A549 treated with Hydrocortisone at 1 μM for 4 hours (cell line): ENCODE measurements around the gene AOC3. TPM values are rescaled to one million over a fixed set of nuclear protein-coding genes. Genes with fewer than 3 reads are reported as not detected.

Experiments
- total RNA-seq: library from RNA; stranded (reverse); fragments of 200-300 nt; extraction: Qiagen RNA extraction; gene quantifications from 5 replicates; pipeline ENCODE4 v1.2.3, GENCODE V29; 2022

The AOC3 gene
- total RNA-seq = 1.1 to 2.1 TPM (median 1.4 TPM) in 5 replicates

DNA sequence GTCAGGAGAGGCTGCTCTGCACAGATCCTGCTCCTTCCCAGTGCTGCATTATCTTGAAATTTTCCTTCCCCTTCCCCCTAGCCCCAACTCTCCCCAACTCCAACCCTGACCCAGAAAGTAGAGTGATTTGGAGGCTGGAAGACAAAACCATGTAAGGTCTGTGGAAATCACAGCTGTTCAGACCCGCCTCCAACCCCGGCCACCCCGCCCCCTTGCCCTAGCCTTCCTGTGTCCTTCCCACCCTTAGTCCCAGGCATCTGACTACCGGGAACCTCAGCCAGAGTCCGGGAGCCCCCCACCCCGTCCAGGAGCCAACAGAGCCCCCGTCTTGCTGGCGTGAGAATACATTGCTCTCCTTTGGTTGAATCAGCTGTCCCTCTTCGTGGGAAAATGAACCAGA, at the start of gene AOC3:
Gene AOC3 (plus strand): TSS at position 246 of the 400 bp plus-strand sequence. CDS start 145 bp downstream, at position 391.

GRCh38 chr17:42832934-42833766, 17.8 kb upstream of the AOC3 start, which contains the start of gene PSME3:
PSME3 (plus strand) TSS chr17:42833397; CDS start chr17:42833632, 235 bp downstream.

GRCh38 chr17:42844271-42844670, 6.7 kb upstream of the AOC3 start, which contains the start of gene AOC2:
AOC2 (plus strand) TSS chr17:42844580; CDS start chr17:42844627, 47 bp downstream.

DNA sequence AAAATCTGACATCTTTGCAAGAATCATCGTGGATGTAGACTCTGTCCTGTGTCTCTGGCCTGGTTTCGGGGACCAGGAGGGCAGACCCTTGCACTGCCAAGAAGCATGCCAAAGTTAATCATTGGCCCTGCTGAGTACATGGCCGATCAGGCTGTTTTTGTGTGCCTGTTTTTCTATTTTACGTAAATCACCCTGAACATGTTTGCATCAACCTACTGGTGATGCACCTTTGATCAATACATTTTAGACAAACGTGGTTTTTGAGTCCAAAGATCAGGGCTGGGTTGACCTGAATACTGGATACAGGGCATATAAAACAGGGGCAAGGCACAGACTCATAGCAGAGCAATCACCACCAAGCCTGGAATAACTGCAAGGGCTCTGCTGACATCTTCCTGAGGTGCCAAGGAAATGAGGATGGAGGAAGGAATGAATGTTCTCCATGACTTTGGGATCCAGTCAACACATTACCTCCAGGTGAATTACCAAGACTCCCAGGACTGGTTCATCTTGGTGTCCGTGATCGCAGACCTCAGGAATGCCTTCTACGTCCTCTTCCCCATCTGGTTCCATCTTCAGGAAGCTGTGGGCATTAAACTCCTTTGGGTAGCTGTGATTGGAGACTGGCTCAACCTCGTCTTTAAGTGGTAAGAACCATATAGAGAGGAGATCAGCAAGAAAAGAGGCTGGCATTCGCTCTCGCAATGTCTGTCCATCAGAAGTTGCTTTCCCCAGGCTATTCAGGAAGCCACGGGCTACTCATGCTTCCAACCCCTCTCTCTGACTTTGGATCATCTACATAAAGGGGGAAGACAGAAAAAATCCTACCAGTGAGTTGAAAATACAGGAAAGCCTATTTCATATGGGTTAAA, 49.7 kb downstream of the AOC3 start, which contains the start of gene G6PC1:
Gene G6PC1 (plus strand): TSS at position 340 of the 872 bp plus-strand sequence. CDS start 78 bp downstream, at position 418.

Other genes starting within 250 kb of the AOC3 start
- 23.7 to 35.2 TPM (median 27.9 TPM) in 5 replicates for gene RETREG3, start 241.8 kb upstream of the AOC3 start, total RNA-seq
- 133 to 144 TPM (median 140 TPM) in 5 replicates for gene TUBG1, start 241.5 kb upstream of the AOC3 start, total RNA-seq
- 17.1 to 23.8 TPM (median 20.7 TPM) in 5 replicates for gene TUBG2, start 191.9 kb upstream of the AOC3 start, total RNA-seq
- 11.6 to 16.4 TPM (median 16.0 TPM) in 5 replicates for gene PLEKHH3, start 174.2 kb upstream of the AOC3 start, total RNA-seq
- 0.28 to 0.36 TPM (median 0.32 TPM) in 5 replicates for gene CCR10, start 169.4 kb upstream of the AOC3 start, total RNA-seq
- 4.7 to 5.9 TPM (median 5.5 TPM) in 5 replicates for gene CNTNAP1, start 168.7 kb upstream of the AOC3 start, total RNA-seq
- 8.2 to 12.3 TPM (median 11.9 TPM) in 5 replicates for gene EZH1, start 106.2 kb upstream of the AOC3 start, total RNA-seq
- gene RAMP2, start 90.0 kb upstream of the AOC3 start, total RNA-seq = 0.75 to 1.2 TPM (median 1.0 TPM) in 5 replicates
- gene VPS25, start 77.8 kb upstream of the AOC3 start, total RNA-seq = 121 to 127 TPM (median 125 TPM) in 5 replicates
- 1.0 to 1.7 TPM (median 1.2 TPM) in 5 replicates for gene WNK4, start 70.6 kb upstream of the AOC3 start, total RNA-seq
- gene COA3, start 52.5 kb upstream of the AOC3 start, total RNA-seq = 106 to 148 TPM (median 136 TPM) in 5 replicates
- 0.09 to 0.17 TPM (median 0.13 TPM) in 3 of 5 replicates, not detected in the others for gene CNTD1, start 52.3 kb upstream of the AOC3 start, total RNA-seq
- gene BECN1, start 26.9 kb upstream of the AOC3 start, total RNA-seq = 72.3 to 106 TPM (median 77.4 TPM) in 5 replicates
- 222 to 326 TPM (median 227 TPM) in 5 replicates for gene PSME3, start 17.8 kb upstream of the AOC3 start, total RNA-seq
- gene AOC2, start 6.6 kb upstream of the AOC3 start, total RNA-seq = 1.6 to 2.4 TPM (median 2.0 TPM) in 5 replicates
- gene G6PC1, start 49.6 kb downstream of the AOC3 start, total RNA-seq = 0.14 TPM in 1 of 5 replicates, not detected in the others
- gene AARSD1, start 113.3 kb downstream of the AOC3 start, total RNA-seq = 52.7 to 63.5 TPM (median 56.9 TPM) in 5 replicates
- gene PTGES3L, start 128.9 kb downstream of the AOC3 start, total RNA-seq = 0.95 to 1.4 TPM (median 1.1 TPM) in 5 replicates
- 19.7 to 22.3 TPM (median 21.1 TPM) in 5 replicates for gene RUNDC1, start 129.4 kb downstream of the AOC3 start, total RNA-seq
- 2,950 to 3,217 TPM (median 3,086 TPM) in 5 replicates for gene RPL27, start 147.2 kb downstream of the AOC3 start, total RNA-seq
- 15.8 to 21.1 TPM (median 18.4 TPM) in 5 replicates for gene IFI35, start 155.6 kb downstream of the AOC3 start, total RNA-seq
- gene VAT1, start 171.2 kb downstream of the AOC3 start, total RNA-seq = 230 to 245 TPM (median 244 TPM) in 5 replicates
- gene RND2, start 174.0 kb downstream of the AOC3 start, total RNA-seq = 0.07 to 0.22 TPM (median 0.15 TPM) in 5 replicates